GM19035 (cell line): Measurements from ENCODE around the gene SPI1.

Source experiments
- ATAC-seq: cut with Tn5 transposase; IDR thresholded peaks from one replicate; pipeline ENCODE4 v1.9.1; 2021; ENCODE audit not compliant: unreplicated experiment

SPI1 gene

GRCh38 chr11:47359586-47359985, 18.8 kb downstream of the SPI1 start:
- no peak for ATAC-seq

GRCh38 chr11:47359162-47359561, 19.2 kb downstream of the SPI1 start:
- ATAC-seq: no peak

GRCh38 chr11:47358731-47359051, 19.7 kb downstream of the SPI1 start:
- ATAC-seq: no peak

- no peak for ATAC-seq
Observed at GRCh38 chr11:47357985-47358730, 20.2 kb downstream of the SPI1 start.

- no peak for ATAC-seq
Observed at GRCh38 chr11:47356998-47357329, 21.4 kb downstream of the SPI1 start.

GRCh38 chr11:47356129-47356997, 22.0 kb downstream of the SPI1 start:
- no peak for ATAC-seq

GRCh38 chr11:47355283-47356128, 22.8 kb downstream of the SPI1 start:
- ATAC-seq: no peak

- no peak for ATAC-seq
Observed at GRCh38 chr11:47354913-47355282, 23.4 kb downstream of the SPI1 start.

GRCh38 chr11:47353978-47354774, 24.2 kb downstream of the SPI1 start:
- no peak for ATAC-seq

GRCh38 chr11:47352556-47352955, 25.8 kb downstream of the SPI1 start, which contains the start of gene MYBPC3:
Gene MYBPC3 (minus strand): TSS chr11:47352702. CDS start chr11:47352647, 55 bp downstream.
- no peak for ATAC-seq

- no peak for ATAC-seq
Observed at GRCh38 chr11:47351156-47352126, 26.9 kb downstream of the SPI1 start.

- no peak for ATAC-seq
Observed at GRCh38 chr11:47350315-47350714, 28.0 kb downstream of the SPI1 start.

GRCh38 chr11:47349521-47350095, 28.7 kb downstream of the SPI1 start:
- no peak for ATAC-seq

- no peak for ATAC-seq
Observed at GRCh38 chr11:47348859-47349258, 29.5 kb downstream of the SPI1 start.

- ATAC-seq: no peak
Observed at GRCh38 chr11:47348131-47348802, 30.1 kb downstream of the SPI1 start.

GRCh38 chr11:47347137-47347536, 31.2 kb downstream of the SPI1 start:
- ATAC-seq: no peak

- no peak for ATAC-seq
Observed at GRCh38 chr11:47345890-47346563, 32.3 kb downstream of the SPI1 start.

GRCh38 chr11:47342854-47343253, 35.5 kb downstream of the SPI1 start:
- no peak for ATAC-seq
